Activated CD4-positive, alpha-beta T cell treated with anti-CD3 and anti-CD28 coated beads, Interleukin-2, amount 50 U/mL, for 16 hours (primary cell): ENCODE data around the gene AP1S3.

Experiments used
- DNase-seq: peaks from one replicate; pipeline ENCODE4 v3.0.0-alpha.2; 2020

Gene AP1S3

GRCh38 chr2:223712642-223713041 is 124.7 kb downstream of the AP1S3 start:
- no peak for DNase-seq

DNA sequence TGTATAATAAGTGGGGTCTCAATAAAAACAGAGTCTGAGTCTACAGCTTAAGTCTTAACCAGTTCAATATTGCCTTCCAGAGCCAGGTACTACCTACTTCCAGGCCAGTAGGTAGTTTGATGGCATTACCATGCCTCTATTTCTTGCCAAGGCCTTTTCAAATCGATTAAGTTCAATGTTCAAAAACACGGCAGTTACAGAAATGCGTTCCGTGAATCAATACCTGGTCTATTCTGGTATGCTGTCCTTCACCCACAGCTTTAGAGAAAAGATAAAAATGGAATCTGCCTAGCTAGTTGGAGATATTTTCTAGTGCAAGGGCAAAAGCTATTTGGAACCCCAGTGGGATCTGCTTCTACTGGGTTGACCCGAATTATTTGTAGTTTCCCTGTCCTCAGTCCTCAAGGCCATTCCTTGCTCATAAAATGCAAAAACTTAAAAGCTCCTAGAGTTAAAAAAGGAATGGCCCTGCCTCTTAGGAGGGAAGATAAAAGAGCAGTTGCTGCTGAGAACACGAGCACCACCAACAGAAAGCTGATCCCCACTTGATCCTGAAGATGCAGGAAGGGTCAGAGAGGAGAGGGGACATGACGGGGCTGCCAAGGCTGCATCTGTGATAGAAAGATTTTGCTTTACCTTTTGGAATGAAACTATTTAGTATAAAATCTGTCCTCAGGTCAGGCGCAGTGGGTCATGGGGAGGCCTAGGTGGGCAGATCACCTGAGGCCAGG is 125.6 kb downstream of the AP1S3 start:
- no peak for DNase-seq
